ENCODE data around the gene GALNTL6.

DNA sequence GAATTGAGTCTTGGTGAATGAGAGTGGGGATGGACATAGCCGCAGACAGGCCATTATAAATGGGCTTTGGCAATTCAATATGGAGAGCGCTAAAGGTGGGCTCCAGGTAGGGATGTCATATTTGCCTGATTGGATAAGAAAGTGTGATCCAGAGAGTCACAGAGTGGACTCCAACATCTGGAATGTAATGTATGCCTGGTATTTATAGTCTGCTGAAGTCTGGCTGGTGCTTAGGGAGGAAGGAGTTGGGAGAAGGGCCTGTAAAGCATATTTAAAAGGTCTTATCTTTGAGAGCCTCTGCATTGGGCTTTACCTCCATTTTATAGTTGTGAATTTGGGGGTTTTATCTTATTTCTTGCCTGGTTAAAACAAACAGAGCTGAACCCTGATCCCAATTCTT is 153.2 kb downstream of the GALNTL6 start:
- TF ChIP-seq, protein P1, sequence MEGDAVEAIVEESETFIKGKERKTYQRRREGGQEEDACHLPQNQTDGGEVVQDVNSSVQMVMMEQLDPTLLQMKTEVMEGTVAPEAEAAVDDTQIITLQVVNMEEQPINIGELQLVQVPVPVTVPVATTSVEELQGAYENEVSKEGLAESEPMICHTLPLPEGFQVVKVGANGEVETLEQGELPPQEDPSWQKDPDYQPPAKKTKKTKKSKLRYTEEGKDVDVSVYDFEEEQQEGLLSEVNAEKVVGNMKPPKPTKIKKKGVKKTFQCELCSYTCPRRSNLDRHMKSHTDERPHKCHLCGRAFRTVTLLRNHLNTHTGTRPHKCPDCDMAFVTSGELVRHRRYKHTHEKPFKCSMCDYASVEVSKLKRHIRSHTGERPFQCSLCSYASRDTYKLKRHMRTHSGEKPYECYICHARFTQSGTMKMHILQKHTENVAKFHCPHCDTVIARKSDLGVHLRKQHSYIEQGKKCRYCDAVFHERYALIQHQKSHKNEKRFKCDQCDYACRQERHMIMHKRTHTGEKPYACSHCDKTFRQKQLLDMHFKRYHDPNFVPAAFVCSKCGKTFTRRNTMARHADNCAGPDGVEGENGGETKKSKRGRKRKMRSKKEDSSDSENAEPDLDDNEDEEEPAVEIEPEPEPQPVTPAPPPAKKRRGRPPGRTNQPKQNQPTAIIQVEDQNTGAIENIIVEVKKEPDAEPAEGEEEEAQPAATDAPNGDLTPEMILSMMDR (IDR thresholded peaks at IDR 0.05) = no peak
- no peak for TF ChIP-seq POLR2A (IDR thresholded peaks at IDR 0.05)

Measured in lower leg skin (tissue), 3 donors.